B cell (primary cell): ENCODE data around the gene TTC32.

Experiments used
- EZH2 ChIP-seq: IDR thresholded peaks from 2 replicates; pipeline ENCODE4 v1.6.1; 2012; ENCODE audit warnings: borderline replicate concordance, low read depth, mild to moderate bottlenecking, moderate library complexity, low read length; ENCODE audit not compliant: insufficient read depth, poor library complexity, severe bottlenecking
- TF ChIP-seq, protein P1 (sequence below): fragments of 200-600 bp; IDR thresholded peaks from one replicate; pipeline ENCODE4 v1.8.0; 2022; ENCODE audit warnings: antibody characterized with exemption, mild to moderate bottlenecking

DNA sequence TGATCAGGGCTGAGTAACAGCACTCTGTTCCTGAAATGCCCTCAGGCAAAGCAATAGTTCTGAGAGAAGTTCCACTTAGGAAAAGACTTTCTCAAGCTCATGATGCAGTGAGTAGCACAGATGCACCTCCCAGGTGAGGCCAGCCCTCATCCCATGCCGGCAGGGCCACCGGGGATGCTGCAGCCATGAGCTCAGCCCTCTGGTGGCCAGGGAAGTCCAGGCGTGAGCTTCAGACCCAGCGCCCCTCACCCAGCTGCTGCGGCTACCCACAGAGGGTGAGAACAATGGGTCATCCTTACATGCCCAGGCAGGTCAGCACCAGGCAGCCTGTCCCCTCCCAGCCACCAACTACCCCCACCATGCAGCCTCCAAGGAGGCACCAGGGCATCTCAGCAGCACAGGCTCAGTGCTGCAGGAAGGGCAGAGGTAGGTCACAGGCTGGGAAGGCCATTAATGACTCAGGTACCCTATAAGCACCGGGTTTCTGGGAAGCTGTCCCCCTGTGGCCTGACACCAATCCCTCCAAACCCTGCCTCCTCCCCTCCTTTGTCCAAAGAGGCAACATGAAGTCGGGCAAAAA, 50.6 kb downstream of the TTC32 start:
- TF ChIP-seq, protein P1, sequence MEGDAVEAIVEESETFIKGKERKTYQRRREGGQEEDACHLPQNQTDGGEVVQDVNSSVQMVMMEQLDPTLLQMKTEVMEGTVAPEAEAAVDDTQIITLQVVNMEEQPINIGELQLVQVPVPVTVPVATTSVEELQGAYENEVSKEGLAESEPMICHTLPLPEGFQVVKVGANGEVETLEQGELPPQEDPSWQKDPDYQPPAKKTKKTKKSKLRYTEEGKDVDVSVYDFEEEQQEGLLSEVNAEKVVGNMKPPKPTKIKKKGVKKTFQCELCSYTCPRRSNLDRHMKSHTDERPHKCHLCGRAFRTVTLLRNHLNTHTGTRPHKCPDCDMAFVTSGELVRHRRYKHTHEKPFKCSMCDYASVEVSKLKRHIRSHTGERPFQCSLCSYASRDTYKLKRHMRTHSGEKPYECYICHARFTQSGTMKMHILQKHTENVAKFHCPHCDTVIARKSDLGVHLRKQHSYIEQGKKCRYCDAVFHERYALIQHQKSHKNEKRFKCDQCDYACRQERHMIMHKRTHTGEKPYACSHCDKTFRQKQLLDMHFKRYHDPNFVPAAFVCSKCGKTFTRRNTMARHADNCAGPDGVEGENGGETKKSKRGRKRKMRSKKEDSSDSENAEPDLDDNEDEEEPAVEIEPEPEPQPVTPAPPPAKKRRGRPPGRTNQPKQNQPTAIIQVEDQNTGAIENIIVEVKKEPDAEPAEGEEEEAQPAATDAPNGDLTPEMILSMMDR = no peak
- TF ChIP-seq EZH2 = no peak
